Glomerular endothelial cell (primary cell): Measurements from ENCODE around the gene RASAL1. TPM values are rescaled to one million over a fixed set of nuclear protein-coding genes. Genes with fewer than 3 reads are reported as not detected.
"Not testable (repeated sequence)": the region's sequence is repeated elsewhere in the genome, so short reads cannot be mapped to it uniquely, and the experiment has no call there.

Source experiments
- DNase-seq: peaks from one replicate; pipeline ENCODE4 v3.0.0-alpha.2; 2011; ENCODE audit warnings: low read depth, low spot score; ENCODE audit errors: extremely low read depth
- total RNA-seq: library from RNA; depleted of rRNA; stranded (reverse); fragments of >200 nt; gene quantifications from 2 replicates; pipeline ENCODE4 v1.2.3, GENCODE V29; 2015

RASAL1 gene
- total RNA-seq, 1 donor from 2014 or later: not detected

- DNase-seq: no peak
Measured at GRCh38 chr12:113142886-113143332, 7.3 kb upstream of the RASAL1 start.

GRCh38 chr12:113142173-113142885 lies 6.8 kb upstream of the RASAL1 start:
- no peak for DNase-seq

GRCh38 chr12:113141716-113142115 lies 6.2 kb upstream of the RASAL1 start:
- not testable (repeated sequence) for DNase-seq

GRCh38 chr12:113140706-113141105 lies 5.1 kb upstream of the RASAL1 start:
- no peak for DNase-seq

GRCh38 chr12:113138826-113139225 lies 3.3 kb upstream of the RASAL1 start:
- no peak for DNase-seq

GRCh38 chr12:113137861-113138783 lies 2.6 kb upstream of the RASAL1 start:
- DNase-seq: no peak

- no peak for DNase-seq
Measured at GRCh38 chr12:113136990-113137511, 1.5 kb upstream of the RASAL1 start.

- DNase-seq: no peak
Measured at GRCh38 chr12:113136128-113136989, 798 bp upstream of the RASAL1 start.

- DNase-seq: no peak
Measured at GRCh38 chr12:113134521-113134951, 1.0 kb downstream of the RASAL1 start.

- no peak for DNase-seq
Measured at GRCh38 chr12:113134071-113134470, 1.5 kb downstream of the RASAL1 start.

- no peak for DNase-seq
Measured at GRCh38 chr12:113133666-113134065, 1.9 kb downstream of the RASAL1 start.

- no peak for DNase-seq
Measured at GRCh38 chr12:113133036-113133435, 2.5 kb downstream of the RASAL1 start.

GRCh38 chr12:113131556-113131955 lies 4.0 kb downstream of the RASAL1 start:
- DNase-seq: no peak

GRCh38 chr12:113130457-113131135 lies 5.0 kb downstream of the RASAL1 start:
- no peak for DNase-seq

- no peak for DNase-seq
Measured at GRCh38 chr12:113129664-113130456, 5.7 kb downstream of the RASAL1 start.

- DNase-seq: no peak
Measured at GRCh38 chr12:113128802-113129663, 6.5 kb downstream of the RASAL1 start.

GRCh38 chr12:113127791-113128199 lies 7.8 kb downstream of the RASAL1 start:
- DNase-seq: no peak

GRCh38 chr12:113120670-113121370 lies 14.7 kb downstream of the RASAL1 start:
- no peak for DNase-seq
